ENCODE measurements around the gene PDGFRA. TPM values are rescaled to one million over a fixed set of nuclear protein-coding genes. Genes with fewer than 3 reads are reported as not detected.

Gene PDGFRA
- total RNA-seq, 1 donor from 2014 or later = 11.4 TPM

GRCh38 chr4:54227256-54228055, 1.6 kb upstream of the PDGFRA start:
- peak overlapping the region; percentile 87 for H3K27ac Mint-ChIP-seq
- no peak for DNase-seq (ENCODE audit: low spot score, unreplicated experiment)
- no peak for TF ChIP-seq CTCF (IDR thresholded peaks at IDR 0.05; ENCODE audit: unreplicated experiment)
- H3K9me3 Mint-ChIP-seq (ENCODE audit: low read depth) = no peaks in the 10 kb centered on the region
- H3K36me3 Mint-ChIP-seq (ENCODE audit: insufficient read depth) = no peaks in the 10 kb centered on the region
- peaks cover 87% of the 10 kb centered on the region for H3K27me3 Mint-ChIP-seq
- peak overlapping the region; percentile 68 for H3K4me3 Mint-ChIP-seq (ENCODE audit: low read depth)
- H3K4me1 Mint-ChIP-seq (ENCODE audit: low read depth) = peaks cover 26% of the 10 kb centered on the region

- peak; percentile 79 for DNase-seq (ENCODE audit: low spot score, unreplicated experiment)
- H3K4me1 Mint-ChIP-seq (ENCODE audit: low read depth) = peaks cover 26% of the 10 kb centered on the region
- TF ChIP-seq CTCF (IDR thresholded peaks at IDR 0.05; ENCODE audit: unreplicated experiment) = peak; percentile 85
- H3K36me3 Mint-ChIP-seq (ENCODE audit: insufficient read depth) = no peaks in the 10 kb centered on the region
- H3K9me3 Mint-ChIP-seq (ENCODE audit: low read depth) = no peaks in the 10 kb centered on the region
- H3K27ac Mint-ChIP-seq = peak overlapping the region; percentile 87
- H3K4me3 Mint-ChIP-seq (ENCODE audit: low read depth) = peak overlapping the region; percentile 68
- H3K27me3 Mint-ChIP-seq = peaks cover 80% of the 10 kb centered on the region
Measured at GRCh38 chr4:54228056-54228527, 1.0 kb upstream of the PDGFRA start.

GRCh38 chr4:54228546-54228945, 547 bp upstream of the PDGFRA start:
- Mint-ChIP-seq H3K27me3 (peaks cover 76% of the 10 kb centered on the region), H3K4me1 (ENCODE audit: low read depth) (peaks cover 26% of the 10 kb centered on the region), H3K27ac (peak overlapping the region; percentile 87), H3K9me3 (ENCODE audit: low read depth) (no peaks in the 10 kb centered on the region), H3K4me3 (ENCODE audit: low read depth) (peak overlapping the region; percentile 68), H3K36me3 (ENCODE audit: insufficient read depth) (no peaks in the 10 kb centered on the region)
- DNase-seq (ENCODE audit: low spot score, unreplicated experiment) = no peak
- TF ChIP-seq CTCF (IDR thresholded peaks at IDR 0.05; ENCODE audit: unreplicated experiment) = no peak

GRCh38 chr4:54229631-54230483, 764 bp downstream of the PDGFRA start:
- Mint-ChIP-seq H3K36me3 (ENCODE audit: insufficient read depth) (no peaks in the 10 kb centered on the region), H3K9me3 (ENCODE audit: low read depth) (no peaks in the 10 kb centered on the region), H3K27ac (peak overlapping the region; percentile 64), H3K27me3 (peaks cover 66% of the 10 kb centered on the region), H3K4me1 (ENCODE audit: low read depth) (peaks cover 33% of the 10 kb centered on the region), H3K4me3 (ENCODE audit: low read depth) (peak overlapping the region; percentile 68)
- TF ChIP-seq CTCF (IDR thresholded peaks at IDR 0.05; ENCODE audit: unreplicated experiment) = no peak
- DNase-seq (ENCODE audit: low spot score, unreplicated experiment) = peak; percentile 21

Data from progenitor cell of endocrine pancreas (in vitro differentiated cells).